Right lobe of liver (tissue), 6 donors: Measurements from ENCODE around the gene LDLRAD4. TPM values are rescaled to one million over a fixed set of nuclear protein-coding genes. Genes with fewer than 3 reads are reported as not detected.

Experiments
- ATAC-seq, 4 donors: fragments of 200-7000 bp; cut with Tn5 transposase; one replicate each; pipeline ENCODE4 v1.9.1; 2020; ENCODE audit warnings: mild to moderate bottlenecking in 4 of 4, moderate library complexity in 4 of 4
- DNase-seq, 3 donors: peaks; one replicate each; pipeline ENCODE4 v3.0.0-alpha.2; 2020
- H3K27ac ChIP-seq, 3 donors: fragments of 200-600 bp; one replicate each; pipeline ENCODE4 v1.8.0; 2022
- H3K27me3 ChIP-seq, 2 donors: fragments of 200-600 bp; one replicate each; pipeline ENCODE4 v1.8.0; 2022
- H3K36me3 ChIP-seq, 4 donors: fragments of 200-600 bp; sonication (generic) in 1 of 4; one replicate each; pipeline versions ENCODE4 v1.5.1 to v1.8.0; 2017 to 2022; ENCODE audit warnings: control low read depth in 1 of 4
- H3K4me1 ChIP-seq, 4 donors: fragments of 200-600 bp; sonication (generic) in 1 of 4; one replicate each; pipeline versions ENCODE4 v1.5.1 to v1.8.0; 2017 to 2022; ENCODE audit warnings: control low read depth in 1 of 4
- H3K4me3 ChIP-seq, 3 donors: fragments of 200-600 bp; one replicate each; pipeline ENCODE4 v1.8.0; 2022
- H3K9me3 ChIP-seq, 4 donors: fragments of 200-600 bp; sonication (generic) in 1 of 4; one replicate each; pipeline versions ENCODE4 v1.5.1 to v1.8.0; 2017 to 2022; ENCODE audit warnings: control low read depth in 1 of 4
- POLR2A ChIP-seq: fragments of 450-650 bp; IDR thresholded peaks from one replicate; pipeline ENCODE4 v1.6.1; 2017; ENCODE audit warnings: antibody characterized with exemption, mild to moderate bottlenecking
- WGBS: methylation state at CpG from one replicate; pipeline ENCODE4 v1.1.6; 2018; ENCODE audit warnings: low coverage, low lambda C conversion rate; ENCODE audit not compliant: insufficient coverage; ENCODE audit errors: missing lambda C conversion rate; 5-methylcytosine and 5-hydroxymethylcytosine counted together
- intact Hi-C, 2 donors: fragments of 100-400 bp; cut with DNase I; formaldehyde crosslinking; loops; one replicate each; pipeline versions ENCODE4 v1.11.2 to v1.14.1; 2022
- total RNA-seq, 6 experiments: library from RNA; depleted of rRNA in 2 of 6; stranded (reverse); fragments of >200 nt in 2 of 6; fragmentation: NEBNext Ultra II Directional in 3 of 6; extraction: Animal tissue kit (Norgen Biotek cat#: 25700) in 3 of 6; gene quantifications; one replicate each; pipeline versions ENCODE4 v1.1.0 to v1.2.4, GENCODE V29; 2016 to 2023
- TF ChIP-seq, protein P1 (sequence below), 4 donors: fragments of 200-600 bp in 3 of 4; fragments of 450-650 bp in 1 of 4; IDR thresholded peaks; one replicate each; pipeline versions ENCODE4 v1.5.1 to v1.8.0; 2016 to 2022; ENCODE audit warnings: antibody characterized with exemption in 4 of 4, mild to moderate bottlenecking in 2 of 4
- donor health status: DM: no; HTN: yes; CAD: no.
- donor health status: DM: no; HTN: no; CAD: no.
- donor health status: DM: no; HTN: no; CAD: no.
- donor health status: DM: no; HTN: yes; CAD: no.
- donor health status: DM: no; HTN: yes; CAD: no.

LDLRAD4 gene
- total RNA-seq, 6 experiments from 2014 or later, result 10.6 to 66.4 (median 18.7) TPM

GRCh38 chr18:13449651-13450050, 231.1 kb downstream of the LDLRAD4 start:
- H3K27ac ChIP-seq, result no peak overlapping the region
- intact Hi-C loops, result no loop called here
- TF ChIP-seq POLR2A, result no peak
- TF ChIP-seq, protein P1, sequence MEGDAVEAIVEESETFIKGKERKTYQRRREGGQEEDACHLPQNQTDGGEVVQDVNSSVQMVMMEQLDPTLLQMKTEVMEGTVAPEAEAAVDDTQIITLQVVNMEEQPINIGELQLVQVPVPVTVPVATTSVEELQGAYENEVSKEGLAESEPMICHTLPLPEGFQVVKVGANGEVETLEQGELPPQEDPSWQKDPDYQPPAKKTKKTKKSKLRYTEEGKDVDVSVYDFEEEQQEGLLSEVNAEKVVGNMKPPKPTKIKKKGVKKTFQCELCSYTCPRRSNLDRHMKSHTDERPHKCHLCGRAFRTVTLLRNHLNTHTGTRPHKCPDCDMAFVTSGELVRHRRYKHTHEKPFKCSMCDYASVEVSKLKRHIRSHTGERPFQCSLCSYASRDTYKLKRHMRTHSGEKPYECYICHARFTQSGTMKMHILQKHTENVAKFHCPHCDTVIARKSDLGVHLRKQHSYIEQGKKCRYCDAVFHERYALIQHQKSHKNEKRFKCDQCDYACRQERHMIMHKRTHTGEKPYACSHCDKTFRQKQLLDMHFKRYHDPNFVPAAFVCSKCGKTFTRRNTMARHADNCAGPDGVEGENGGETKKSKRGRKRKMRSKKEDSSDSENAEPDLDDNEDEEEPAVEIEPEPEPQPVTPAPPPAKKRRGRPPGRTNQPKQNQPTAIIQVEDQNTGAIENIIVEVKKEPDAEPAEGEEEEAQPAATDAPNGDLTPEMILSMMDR (IDR thresholded peaks at IDR 0.05), result no peak
- 94% methylated on average over 7 of the region's 9 CpGs for WGBS
- ATAC-seq, result no peak
- peaks cover 0 to 26% (median 4%) of the 10 kb centered on the region in 4 donors for H3K4me1 ChIP-seq
- H3K4me3 ChIP-seq, result no peak overlapping the region
- no peaks in the 10 kb centered on the region for H3K27me3 ChIP-seq
- no peaks in the 10 kb centered on the region for H3K36me3 ChIP-seq
- no peaks in the 10 kb centered on the region for H3K9me3 ChIP-seq
- no peak for DNase-seq

GRCh38 chr18:13450289-13451212, 232.0 kb downstream of the LDLRAD4 start:
- H3K36me3 ChIP-seq, result no peaks in the 10 kb centered on the region
- no peak for TF ChIP-seq POLR2A
- TF ChIP-seq, protein P1 (IDR thresholded peaks at IDR 0.05), result no peak
- no peak overlapping the region for H3K27ac ChIP-seq
- no peak for DNase-seq
- no peaks in the 10 kb centered on the region for H3K9me3 ChIP-seq
- no peak overlapping the region for H3K4me3 ChIP-seq
- intact Hi-C loops, result no loop called here
- peaks cover 0 to 19% (median 2%) of the 10 kb centered on the region in 4 donors for H3K4me1 ChIP-seq
- WGBS, result 37% methylated on average over 4 of the region's 10 CpGs
- peak in 3 of 4 donors; percentile 5 to 40 (median 31) for ATAC-seq
- H3K27me3 ChIP-seq, result no peaks in the 10 kb centered on the region

DNA sequence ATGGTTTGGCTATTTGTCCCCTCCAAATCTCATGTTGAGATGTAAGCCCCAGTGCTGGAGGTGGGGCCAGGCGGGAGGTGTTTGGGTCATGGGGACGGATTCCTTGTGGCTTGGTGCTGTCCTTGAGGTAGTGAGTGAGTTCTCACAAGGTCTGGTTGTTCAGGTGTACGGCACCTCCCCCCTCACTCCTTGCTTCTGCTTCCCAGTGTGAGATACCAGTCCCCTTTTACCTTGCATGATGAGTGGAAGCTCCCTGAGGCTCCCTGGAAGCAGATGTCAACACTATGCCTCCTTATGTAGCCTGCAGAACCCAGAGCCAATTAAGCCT, 232.6 kb downstream of the LDLRAD4 start:
- ATAC-seq (no peak), DNase-seq (peak in 1 of 3 donors; percentile 7)
- Histone ChIP-seq H3K9me3 (no peaks in the 10 kb centered on the region), H3K27me3 (no peaks in the 10 kb centered on the region), H3K4me3 (no peak overlapping the region), H3K27ac (no peak overlapping the region), H3K4me1 (peaks cover 0 to 14% (median 2%) of the 10 kb centered on the region in 4 donors), H3K36me3 (no peaks in the 10 kb centered on the region)
- intact Hi-C loops, result no loop called here
- WGBS, result no CpG with 5 or more reads among the region's 3 CpGs
- TF ChIP-seq POLR2A, result no peak
- TF ChIP-seq, protein P1 (IDR thresholded peaks at IDR 0.05), result no peak

- Histone ChIP-seq H3K4me3 (no peak overlapping the region), H3K27ac (no peak overlapping the region), H3K27me3 (no peaks in the 10 kb centered on the region), H3K4me1 (peaks cover 0 to 14% (median 2%) of the 10 kb centered on the region in 4 donors), H3K9me3 (no peaks in the 10 kb centered on the region), H3K36me3 (no peaks in the 10 kb centered on the region)
- peak in 1 of 3 donors; percentile 35 for DNase-seq
- WGBS, result 60% methylated on average over 1 of the region's 14 CpGs
- intact Hi-C loops, result no loop called here
- peak; percentile 5 to 46 (median 18) for ATAC-seq
- TF ChIP-seq POLR2A, result no peak
- TF ChIP-seq, protein P1 (IDR thresholded peaks at IDR 0.05), result no peak
These were observed 233.3 kb downstream of the LDLRAD4 start for GRCh38 chr18:13451661-13452387.
